SW 1271 (cell line): Measurements from ENCODE around the gene IZUMO4.

ENCODE experiments used
- DNase-seq, 2 experiments: peaks; one replicate each; lab custom pipeline; 2025; lab: John Stamatoyannopoulos, UW

IZUMO4 gene

DNA sequence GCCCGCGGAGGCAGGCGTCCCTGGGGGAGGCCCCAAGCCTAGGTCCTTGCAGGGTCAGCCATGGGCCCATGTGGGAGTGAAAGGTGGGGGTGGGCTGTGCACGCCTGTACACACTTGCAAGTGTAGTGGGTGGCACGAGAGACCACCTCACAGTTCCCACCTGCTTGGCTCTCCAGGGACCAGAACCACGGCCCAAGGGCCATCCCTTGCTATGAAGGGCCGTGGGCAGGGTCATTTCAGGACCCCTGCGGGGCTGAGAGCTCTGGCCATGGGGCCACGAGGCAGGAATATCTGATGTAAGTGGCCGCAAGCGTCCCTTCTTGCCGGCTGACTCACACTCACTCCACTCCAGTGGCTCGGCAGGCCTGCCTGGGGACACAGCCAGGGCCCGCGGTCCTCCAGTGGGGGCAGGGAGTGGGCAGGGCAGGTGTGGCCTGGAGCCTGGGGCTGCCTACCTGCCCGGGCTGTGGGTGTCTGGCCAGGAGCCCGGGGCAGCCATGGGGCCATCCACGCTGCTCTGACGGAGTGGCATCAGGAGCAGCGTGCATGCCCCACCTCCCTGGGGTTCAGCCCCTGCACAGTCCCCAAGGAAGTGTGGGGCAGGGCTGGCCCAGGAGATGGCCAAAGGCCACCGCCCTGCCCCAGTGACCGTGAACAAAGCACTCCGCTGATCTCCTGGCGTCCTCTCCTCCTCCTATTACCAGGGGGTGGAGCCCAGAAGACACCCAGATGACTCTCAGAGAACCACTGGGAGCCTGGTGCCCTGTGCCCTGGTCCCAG is 37.1 kb upstream of the IZUMO4 start:
- peak; percentile 55 to 87 for DNase-seq

DNA sequence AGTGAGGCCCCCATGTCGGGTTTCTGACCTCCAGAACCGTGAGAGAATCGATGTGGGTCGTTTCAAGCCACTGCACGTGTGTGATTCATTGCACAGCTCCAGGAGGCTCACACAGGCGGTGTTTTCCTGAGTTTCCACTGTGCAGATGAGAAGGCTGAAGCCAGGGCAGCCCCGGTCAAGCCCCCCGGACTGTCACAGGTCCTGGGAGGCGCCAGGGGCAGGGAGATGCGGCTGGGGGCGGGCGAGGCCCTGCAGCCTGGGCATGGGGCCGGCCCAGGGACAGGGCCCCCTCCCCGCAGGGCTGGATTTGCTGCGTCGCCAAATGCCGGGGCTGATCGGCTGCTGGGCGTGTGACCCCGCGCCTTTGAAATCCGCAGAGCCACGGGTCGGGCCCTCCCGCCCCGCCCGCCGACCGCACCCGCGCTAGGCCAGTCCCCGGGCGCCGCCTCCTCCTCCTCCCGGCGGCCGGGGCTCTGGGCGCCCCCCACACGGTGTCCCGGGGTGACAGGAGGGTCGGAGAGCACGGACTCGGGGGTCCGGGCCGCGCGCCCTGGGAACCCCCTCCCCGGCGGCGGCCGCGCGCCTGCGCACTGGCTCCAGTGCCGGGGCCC is 35.7 kb upstream of the IZUMO4 start:
- peak in 1 of 2 experiments; percentile 47 for DNase-seq

DNA sequence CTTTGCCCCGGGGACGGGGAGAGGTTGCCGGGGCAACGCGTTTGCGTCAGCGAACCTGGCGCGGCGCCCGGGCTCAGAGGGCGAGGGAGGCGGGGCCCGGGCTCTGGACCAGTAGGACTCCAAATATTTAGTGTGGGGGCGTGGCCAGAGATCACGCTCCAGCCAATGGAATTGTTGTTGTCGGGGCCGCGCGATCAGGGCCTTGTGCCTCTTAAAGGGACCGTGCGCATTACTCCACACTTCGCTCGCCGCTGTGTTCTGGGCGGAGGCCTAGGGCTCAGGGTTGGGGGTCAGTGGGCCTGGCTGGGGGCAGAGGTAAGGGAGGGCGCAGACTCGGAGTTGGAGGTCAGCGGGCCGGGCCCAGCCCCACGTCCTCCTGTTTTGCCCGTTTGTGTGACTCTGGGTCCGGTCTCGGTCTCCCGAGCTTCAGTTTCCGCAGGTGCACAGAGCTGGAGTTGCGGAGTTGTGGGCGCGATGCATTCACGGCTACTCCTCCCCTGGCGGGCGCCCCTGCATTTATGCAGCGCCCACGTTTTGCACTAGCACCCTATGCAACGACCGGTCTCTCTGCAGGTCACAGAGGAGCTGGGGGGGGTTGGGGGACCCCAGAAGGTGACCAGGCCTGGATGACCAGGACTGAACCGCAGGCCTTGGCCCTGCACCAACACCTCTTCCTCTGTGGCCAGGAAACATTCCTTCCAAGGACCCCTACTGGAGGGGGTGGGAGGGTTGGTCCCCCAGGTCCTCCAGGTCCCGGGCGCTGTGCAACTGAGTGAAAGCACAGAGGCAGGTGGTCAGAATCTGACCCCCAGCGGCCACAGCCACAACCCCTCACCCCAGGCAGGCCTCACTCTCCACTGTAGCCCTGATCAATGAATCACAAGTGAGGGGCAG is 35.0 kb upstream of the IZUMO4 start:
- DNase-seq: peak; percentile 91 to 96

DNA sequence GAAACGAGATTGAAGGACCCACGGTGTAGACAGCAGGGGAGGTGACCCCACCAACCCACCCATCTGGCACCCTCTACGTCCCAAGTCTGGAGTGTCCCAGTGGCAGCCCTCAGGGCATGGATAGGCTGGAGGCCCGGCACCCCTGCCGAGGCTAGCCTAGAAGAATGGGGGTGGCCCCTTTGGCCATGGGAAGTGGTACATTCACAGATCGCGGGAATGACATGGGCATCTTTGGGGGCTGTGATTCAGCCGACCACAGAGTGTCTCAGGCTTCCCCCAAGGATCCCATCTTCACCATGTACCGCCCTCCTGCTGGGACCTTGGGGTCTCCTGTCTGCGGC is 34.4 kb upstream of the IZUMO4 start:
- DNase-seq: no peak

DNA sequence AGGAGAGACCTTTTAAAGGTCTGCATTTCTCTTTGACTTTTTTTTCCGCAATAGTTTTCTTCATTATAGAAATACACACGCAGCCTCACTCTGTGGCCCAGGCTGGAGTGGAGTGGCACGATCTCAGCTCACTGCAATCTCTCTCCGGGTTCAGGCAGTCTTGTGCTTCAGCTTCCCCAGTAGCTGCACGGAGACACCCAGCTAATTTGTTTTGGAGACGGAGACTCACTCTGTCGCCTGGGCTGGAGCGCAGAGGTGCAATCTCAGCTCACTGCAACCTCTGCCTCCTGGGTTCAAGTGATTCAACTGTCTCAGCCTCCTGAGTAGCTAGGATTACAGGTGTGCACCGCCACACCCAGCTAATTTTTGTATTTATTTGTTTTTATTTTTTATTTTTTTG is 33.9 kb upstream of the IZUMO4 start:
- DNase-seq: no peak

DNA sequence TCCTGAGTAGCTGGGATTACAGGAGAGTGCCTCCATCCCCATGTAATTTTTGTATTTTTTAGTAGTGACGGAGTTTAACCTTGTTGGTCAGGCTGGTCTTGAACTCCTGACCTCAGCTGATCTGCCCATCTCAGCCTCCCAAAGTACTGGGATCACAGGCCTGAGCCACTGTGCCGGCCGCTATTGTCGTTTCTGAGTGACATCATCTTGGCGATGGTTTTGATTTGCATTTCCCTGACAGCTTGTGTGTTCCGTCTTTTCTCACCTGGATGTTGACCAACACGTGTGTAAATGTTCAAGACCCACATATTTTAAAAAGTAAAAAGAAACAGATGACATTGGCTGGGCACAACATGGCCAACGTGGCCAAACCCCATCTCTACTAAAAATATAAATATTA is 32.9 kb upstream of the IZUMO4 start:
- DNase-seq: no peak

DNA sequence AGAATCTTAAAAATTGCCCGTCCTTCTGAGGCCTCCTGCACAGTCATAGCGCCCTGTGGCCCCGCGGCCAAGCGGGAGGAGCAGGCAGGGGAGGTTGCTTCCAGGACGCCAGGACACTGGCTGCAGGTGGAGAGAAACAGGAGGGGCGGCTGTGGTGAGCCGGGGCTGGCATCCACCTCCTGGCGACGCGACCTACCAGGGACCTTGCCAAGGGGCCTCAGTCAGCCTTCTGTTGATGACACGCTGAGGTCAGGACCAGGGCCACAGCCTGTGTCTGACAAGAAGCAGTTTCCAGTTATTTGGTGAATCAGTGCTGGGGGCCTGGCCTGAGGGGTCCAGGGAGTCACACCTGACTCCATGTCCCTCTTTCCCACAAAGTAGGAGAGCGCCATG is 32.3 kb upstream of the IZUMO4 start:
- DNase-seq: no peak

DNA sequence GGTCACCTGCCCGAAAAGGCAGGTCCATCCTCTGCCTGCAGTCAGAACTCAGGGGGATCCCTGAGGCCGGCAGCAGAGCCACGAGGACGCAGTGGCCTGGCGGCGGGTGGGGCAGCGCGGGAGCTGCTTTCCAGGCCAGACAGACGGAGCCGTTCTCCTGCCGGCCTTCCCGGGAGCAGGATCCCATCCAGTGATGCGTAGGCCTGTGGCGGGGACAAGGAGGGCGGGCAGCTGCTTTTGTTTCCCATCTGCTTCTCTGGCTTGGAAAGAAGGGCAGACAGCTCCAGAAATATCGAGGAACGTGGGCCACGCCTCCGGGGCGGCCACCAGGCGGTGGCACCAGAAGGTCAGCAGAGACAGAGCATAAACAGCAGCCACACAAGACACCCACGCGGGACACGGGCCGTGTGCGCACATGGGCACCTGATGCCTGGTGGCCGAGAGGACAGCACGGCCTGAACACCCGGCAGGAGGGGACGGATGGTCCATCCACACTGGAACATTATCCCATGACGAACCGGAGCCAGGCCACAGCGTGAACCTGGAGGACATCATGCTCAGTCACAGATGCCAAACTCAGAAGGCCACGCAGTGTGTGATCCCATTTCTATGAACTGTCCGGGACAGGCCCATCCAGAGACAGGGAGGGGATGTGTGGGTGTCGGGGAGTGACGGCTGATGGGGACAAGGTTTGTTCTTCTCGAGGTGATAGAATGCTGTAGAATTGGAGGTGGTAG is 31.8 kb upstream of the IZUMO4 start:
- DNase-seq: no peak

DNA sequence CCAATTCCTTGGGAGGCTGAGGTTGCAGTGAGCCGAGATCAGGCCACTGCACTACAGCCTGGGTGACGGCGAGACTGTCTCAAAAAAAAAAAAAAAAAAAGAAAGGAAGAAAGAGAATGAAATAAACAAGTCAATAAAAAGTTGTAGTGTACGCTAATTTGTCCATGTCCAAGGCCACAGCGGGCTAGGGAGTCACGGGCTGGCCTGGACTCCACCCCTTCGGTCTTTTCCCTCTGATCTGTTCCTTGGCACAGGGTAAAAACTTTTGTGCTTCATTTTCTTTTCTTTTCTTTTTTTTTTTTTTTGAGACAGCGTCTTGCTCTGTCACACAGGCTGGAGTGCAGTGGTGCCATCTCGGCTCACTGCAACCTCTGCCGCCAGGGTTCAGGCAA is 26.3 kb upstream of the IZUMO4 start:
- DNase-seq: no peak

DNA sequence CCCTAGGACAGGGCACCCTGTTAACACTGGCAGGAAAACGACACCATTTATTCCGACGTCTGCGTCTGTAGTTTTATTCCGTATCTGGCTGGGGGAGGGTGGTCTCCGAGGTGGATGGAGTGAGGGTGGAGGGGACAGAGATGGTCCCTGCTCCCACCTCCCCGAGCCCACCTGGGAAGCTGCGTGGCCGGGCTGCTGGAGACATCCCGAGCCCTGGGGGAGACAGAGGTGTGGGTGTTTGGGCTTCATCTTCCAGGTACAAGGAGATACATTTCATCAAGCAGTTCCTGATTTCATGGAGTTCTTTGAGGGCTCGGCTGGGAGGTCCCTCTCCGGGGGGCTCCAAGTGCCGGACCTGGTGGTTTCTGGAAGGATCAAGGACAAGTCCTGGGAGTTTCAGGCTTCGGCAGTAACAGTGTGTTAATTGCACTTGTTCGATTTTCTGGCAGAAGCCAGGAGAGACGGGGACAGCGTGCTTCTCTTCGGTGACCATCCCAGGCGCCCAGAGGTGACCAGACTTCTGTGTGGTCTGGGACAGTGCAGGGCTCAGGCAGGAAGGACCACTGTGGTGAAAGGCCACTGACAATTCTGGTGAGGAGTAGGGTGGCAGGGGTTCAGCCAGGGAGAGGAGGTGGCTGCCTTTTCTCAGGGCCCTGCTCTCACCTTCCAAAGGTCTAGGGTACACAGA is 25.6 kb upstream of the IZUMO4 start:
- no peak for DNase-seq

DNA sequence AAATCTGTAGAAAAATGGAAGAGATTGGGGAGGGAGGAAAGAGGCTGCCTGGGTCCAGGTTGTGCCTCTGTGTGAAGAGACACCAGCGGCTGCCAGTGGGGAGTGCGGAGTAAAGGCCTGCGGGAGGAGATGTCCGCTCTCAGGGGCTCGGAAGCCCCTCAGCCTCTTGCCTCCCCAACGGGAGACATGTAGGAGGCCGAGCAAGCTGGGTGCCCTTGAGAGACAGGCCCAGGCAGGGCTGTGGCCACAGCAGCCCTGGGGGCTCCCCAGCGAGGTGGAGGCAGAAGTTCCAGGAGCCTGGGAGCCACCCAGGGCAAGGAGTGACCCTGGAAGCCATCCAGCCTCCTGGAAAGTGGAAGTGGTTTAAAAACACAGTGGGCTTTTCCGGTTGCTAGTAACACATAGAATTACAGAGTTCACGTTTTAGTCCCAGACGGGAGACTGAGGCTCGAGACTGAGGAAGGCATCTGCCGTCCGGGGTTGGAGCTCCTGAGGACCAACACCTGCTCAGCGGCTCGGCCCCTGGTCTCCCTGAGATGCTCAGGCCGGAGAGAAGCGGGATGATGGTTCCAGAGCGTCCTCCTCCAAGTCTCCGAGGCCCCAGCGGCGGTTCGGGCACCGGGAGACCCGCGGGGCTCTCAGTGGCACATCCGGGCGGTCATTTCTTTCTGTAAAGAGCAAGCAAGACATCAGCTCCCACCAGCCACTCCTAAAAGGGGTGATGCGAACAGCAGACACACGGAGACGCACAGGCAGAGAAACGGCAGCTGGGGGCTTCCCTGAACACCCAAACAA is 23.8 kb upstream of the IZUMO4 start:
- DNase-seq: no peak

DNA sequence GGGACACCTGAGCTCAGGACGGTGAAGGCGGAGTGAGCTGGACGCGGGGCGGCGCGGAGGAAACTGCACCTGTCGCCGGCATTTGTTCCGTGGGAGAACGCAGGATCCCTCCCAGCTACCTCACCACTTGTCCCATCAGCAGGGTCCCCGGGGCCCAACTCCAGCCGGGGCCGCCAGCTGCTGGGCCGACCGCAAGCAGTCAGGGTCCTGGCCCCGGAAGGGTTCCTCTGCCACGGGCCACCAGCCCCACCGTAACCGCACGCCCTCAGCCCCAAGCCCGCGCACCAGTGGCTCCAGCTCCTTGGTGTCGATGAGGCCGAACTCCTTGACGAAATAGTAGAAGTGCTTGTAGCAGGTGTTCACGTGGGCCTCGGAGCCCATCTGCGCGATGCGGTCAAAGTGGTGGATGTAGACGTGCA is 20.2 kb upstream of the IZUMO4 start:
- no peak for DNase-seq

DNA sequence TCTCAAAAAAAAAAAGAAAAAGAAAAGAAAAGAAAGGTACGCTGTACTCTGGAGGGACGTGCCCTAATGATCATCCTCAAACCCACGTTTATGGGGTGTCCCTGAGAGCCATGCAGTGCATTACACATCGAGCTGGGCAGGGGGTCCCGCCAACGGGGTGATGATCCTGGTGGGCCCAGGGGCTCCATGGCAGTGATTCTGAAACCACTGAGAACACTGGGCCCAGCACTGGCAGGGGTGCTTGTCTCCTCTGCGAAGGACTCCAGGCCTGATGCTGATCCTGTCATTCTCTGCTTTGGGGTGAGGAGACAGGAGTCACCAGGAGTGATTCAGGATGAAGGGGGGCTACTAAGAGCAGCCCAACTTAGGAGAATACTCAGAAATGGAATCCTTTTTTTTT is 19.3 kb upstream of the IZUMO4 start:
- DNase-seq: no peak

DNA sequence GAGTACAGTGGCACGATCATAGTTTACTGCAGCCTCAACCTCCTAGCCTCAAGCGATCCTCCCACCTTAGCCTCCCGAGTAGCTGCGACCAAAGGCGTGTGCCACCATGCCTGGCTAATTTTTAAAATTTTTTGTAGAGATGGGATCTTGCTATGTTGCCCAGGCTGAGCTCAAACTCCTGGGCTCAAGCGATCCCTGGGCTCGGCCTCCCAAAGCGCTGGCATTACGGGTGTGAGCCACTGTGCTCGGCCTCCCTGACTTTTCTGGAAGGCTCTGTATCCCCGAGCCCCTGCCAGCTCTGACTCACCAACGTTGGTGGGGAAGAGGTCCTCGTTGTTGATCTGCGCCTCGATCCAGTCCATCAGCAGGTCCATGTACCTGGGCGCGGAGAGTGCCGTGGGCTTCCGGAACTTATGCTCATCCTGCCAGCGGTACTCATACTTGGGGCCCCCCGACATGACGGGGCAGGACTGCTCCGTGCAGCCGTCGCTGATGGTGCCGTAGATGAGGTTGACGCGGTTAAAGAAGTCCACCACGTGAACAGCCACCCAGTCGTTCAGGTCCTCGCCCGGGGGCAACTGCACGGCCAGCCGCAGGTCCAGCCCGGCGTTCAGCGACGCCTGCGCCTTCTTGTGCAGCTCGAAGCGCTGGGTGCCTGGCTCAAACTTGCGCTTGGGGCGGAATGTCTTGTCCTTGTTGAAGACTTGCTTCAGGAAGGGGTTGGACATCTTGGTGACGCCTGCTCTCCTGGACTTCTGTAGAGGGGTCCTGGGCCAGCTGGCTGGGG is 18.7 kb upstream of the IZUMO4 start:
- no peak for DNase-seq

DNA sequence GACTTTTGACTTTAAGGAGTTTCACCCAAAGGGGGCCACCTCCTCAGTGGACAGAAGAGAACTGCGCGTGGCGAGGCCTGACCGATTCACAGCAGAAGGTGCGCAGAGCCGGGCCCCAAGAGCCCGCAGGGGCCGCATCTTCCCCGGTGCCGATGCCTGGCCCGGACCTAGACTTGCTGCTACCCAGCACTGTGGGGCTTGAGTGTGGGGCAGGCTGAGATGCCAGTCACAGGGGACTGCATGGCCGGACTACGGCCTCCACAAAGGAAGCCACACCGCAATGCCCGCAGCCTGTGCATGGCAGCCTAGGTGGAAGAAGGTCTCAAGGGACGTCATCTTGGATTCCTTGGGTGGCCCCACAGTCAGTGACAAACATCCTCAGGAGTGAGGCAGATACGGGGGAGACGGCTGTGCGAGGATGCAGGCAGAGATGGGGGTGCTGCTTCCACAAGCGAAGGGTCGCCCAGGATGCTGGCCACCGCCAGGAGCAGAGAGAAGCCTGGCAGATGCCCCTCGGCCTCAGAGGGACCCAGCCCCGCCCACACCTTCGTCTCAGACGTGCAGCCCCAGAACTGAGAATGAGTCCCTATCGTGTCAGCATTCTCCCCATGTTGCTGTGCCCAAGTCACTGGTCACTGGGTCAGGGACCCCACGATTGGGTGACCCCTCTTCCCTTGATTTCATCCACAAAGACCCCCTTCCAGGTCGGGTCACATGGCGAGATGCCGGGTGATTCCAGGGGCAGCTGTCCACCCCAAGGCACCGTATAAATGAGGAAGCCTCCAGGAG is 17.4 kb upstream of the IZUMO4 start:
- DNase-seq: no peak

DNA sequence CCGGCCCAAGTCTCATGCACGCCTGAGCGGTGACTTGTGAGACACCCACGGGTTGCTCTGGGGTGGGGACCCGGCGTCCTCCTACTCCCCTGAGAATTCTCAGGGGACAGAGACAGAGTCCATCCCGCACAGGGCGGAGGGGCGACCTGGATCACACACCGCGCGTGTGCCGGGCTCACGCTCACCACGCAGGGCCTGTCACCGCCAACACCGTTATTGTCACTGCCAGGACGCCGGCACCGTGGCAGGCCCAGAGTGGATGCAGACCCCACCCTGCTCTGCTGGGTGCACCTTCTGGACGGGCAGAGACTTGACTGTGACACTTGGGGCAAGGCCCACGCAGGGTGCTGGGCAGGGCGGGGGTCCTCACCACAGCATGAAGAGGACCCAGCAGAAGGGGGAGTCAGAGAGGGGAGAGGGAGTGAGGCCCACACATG is 16.8 kb upstream of the IZUMO4 start:
- DNase-seq: no peak

DNA sequence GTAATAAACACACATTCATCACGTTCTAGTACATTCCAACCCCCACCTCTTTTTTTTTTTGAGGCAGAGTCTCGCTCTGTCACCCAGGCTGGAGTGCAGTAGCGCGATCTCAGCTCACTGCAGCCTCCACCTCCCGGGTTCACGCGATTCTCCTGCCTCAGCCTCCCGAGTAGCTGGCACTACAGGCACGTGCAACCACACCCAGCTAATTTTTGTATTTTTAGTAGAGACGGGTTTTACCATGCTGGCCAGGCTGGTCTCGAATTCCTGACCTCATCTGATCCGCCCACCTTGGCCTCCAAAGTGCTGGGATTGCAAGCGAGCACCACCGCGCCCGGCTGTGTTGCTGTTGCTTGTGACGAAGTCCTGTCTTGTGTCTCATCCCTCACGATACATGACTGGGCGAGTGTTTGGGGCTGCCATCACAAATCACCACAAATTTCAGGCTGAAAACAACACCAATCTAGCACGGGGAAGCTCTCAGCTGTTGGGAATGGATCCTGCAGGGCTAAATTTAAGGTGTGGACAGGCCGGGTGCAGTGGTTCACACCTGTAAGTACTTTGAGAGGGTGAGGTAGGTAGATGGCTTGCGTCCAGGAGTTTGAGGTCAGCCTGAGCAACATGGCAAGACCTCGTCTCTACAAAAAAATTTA is 16.3 kb upstream of the IZUMO4 start:
- no peak for DNase-seq
